Mammary epithelial cell (primary cell): ENCODE measurements around the gene AKNA.

Source experiments
- EZH2 ChIP-seq: IDR thresholded peaks from 2 replicates; pipeline ENCODE4 v1.6.1; 2012; ENCODE audit warnings: low read length, inconsistent platforms, borderline replicate concordance
- TF ChIP-seq, protein P1 (sequence below), 2 donors: IDR thresholded peaks in 1 of 2; conservative IDR thresholded peaks in 1 of 2; 2 replicates each; pipeline ENCODE4 v1.5.1; 2011 to 2012; ENCODE audit warnings: inconsistent platforms in 2 of 2, low read length in 2 of 2, mild to moderate bottlenecking in 2 of 2, control low read depth in 1 of 2, low read depth in 1 of 2; ENCODE audit not compliant: insufficient read depth in 1 of 2; ENCODE audit errors: extremely low read depth in 1 of 2

DNA sequence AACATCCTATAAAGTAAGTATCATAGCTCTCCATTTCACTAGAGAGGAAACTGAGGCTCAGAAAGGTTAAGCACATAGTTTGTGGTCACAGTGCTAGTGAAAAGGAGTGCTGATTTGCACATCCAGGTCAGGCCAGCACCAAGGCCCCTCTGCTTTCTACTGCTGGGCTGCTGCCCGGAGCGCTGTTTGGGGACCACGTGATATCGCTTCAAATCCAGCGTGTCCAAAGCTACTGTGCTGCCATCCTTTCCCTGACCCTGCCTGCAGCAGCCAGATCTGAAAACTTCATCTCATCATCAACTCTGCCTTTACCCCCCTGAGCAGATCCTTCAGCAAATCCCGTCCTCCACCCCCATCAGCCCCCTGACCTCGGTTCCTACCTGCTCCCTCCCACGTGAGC lies 40.7 kb upstream of the AKNA start:
- TF ChIP-seq EZH2 = no peak
- TF ChIP-seq, protein P1, sequence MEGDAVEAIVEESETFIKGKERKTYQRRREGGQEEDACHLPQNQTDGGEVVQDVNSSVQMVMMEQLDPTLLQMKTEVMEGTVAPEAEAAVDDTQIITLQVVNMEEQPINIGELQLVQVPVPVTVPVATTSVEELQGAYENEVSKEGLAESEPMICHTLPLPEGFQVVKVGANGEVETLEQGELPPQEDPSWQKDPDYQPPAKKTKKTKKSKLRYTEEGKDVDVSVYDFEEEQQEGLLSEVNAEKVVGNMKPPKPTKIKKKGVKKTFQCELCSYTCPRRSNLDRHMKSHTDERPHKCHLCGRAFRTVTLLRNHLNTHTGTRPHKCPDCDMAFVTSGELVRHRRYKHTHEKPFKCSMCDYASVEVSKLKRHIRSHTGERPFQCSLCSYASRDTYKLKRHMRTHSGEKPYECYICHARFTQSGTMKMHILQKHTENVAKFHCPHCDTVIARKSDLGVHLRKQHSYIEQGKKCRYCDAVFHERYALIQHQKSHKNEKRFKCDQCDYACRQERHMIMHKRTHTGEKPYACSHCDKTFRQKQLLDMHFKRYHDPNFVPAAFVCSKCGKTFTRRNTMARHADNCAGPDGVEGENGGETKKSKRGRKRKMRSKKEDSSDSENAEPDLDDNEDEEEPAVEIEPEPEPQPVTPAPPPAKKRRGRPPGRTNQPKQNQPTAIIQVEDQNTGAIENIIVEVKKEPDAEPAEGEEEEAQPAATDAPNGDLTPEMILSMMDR (conservative IDR thresholded peaks at IDR 0.05 in 1 of 2, IDR thresholded peaks at IDR 0.05 in 1 of 2; ENCODE audit: extremely low read depth in 1 of 2, insufficient read depth in 1 of 2, low read depth in 1 of 2, low read length in 2 of 2) = no peak
